ENCODE measurements around the gene SEPSECS. TPM values are rescaled to one million over a fixed set of nuclear protein-coding genes. Genes with fewer than 3 reads are reported as not detected.

The SEPSECS gene
- total RNA-seq, 3 donors from 2014 or later = 5.3 to 7.0 (median 6.0) TPM

DNA sequence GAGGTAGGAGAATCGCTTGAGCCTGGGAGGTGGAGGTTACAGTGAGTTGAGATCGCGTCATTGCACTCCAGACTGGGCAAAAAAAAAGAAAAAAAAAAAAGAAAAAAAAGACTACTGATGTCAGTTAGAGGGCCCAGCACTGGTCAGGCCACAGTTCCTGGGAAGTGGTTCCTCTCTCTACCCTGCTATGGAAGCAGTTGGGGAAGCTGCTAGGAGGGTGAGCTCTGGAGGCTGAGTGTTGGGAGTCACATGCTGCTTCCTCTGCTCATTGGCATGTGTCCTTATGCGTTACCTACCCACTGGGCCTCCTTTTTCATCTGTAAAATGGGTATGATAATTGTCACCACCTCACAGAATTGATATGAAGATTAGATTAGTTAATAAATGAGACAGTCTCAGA is 50.7 kb downstream of the SEPSECS start:
- H3K36me3 Mint-ChIP-seq (ENCODE audit: insufficient read depth) = no peaks in the 10 kb centered on the region
- H3K27me3 Mint-ChIP-seq (ENCODE audit: low read depth) = no peaks in the 10 kb centered on the region
- DNase-seq = no peak
- ATAC-seq = no peak
- no peaks in the 10 kb centered on the region for H3K9me3 Mint-ChIP-seq
- H3K4me3 Mint-ChIP-seq = no peak overlapping the region
- no peaks in the 10 kb centered on the region for H3K4me1 Mint-ChIP-seq (ENCODE audit: low read depth)

DNA sequence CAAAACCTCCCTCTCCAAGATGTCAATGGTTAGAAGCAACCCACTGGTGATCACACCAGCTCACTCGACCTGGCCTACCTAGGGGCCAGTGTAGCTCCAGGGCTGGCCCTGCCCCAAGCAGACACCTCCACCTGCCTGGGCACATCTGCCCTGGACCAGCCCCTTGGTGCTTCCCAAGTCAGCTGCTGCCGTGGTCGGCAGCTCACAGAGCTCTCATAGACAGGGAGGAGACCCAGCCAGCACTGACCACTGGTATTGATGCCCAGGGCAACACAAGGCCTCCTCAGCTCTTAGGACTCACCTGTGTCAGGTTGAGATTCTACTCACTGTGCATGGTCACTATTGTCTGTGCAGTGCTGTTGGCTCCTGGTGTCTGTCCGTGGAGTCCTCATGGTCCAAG is 51.7 kb downstream of the SEPSECS start:
- Mint-ChIP-seq H3K4me1 (ENCODE audit: low read depth) (no peaks in the 10 kb centered on the region), H3K9me3 (no peaks in the 10 kb centered on the region), H3K4me3 (no peak overlapping the region), H3K27me3 (ENCODE audit: low read depth) (no peaks in the 10 kb centered on the region), H3K36me3 (ENCODE audit: insufficient read depth) (no peaks in the 10 kb centered on the region)
- DNase-seq = no peak
- ATAC-seq = no peak

DNA sequence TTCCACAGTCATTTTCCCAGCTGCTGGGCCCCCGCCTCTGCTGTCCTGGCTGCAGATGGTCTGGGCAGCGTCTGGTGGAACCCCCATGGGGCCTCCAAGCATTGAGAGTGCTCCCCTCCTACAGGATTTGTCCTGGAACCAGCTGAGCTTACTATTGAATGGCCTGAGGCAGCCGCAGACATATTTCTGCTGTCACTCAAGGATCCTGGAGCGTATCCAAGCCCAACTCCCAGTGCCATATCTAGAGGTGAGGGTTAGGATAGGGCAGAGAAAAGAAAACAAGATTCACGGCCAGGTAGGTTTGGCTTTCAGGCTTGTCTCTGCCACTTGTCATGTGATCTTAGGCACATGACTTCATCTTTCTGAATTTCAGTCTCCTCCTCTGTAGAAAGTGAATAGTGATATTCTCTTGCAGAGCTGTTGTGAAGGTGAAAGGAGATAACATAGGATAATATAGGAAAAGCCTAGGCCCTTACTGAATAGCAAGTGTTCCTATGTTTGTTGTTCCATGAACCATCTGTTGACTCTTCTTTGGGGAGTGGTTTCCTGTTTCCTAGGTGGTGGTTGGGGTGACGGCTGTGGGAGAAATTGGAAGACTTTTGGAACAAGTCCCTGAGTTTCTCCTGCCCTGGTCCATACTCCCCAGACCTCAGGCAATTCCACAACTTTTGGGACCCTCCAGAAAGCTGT is 52.3 kb downstream of the SEPSECS start:
- Mint-ChIP-seq H3K36me3 (ENCODE audit: insufficient read depth) (no peaks in the 10 kb centered on the region), H3K9me3 (no peaks in the 10 kb centered on the region), H3K27me3 (ENCODE audit: low read depth) (no peaks in the 10 kb centered on the region), H3K4me3 (no peak overlapping the region), H3K4me1 (ENCODE audit: low read depth) (no peaks in the 10 kb centered on the region)
- DNase-seq (no peak), ATAC-seq (no peak)

DNA sequence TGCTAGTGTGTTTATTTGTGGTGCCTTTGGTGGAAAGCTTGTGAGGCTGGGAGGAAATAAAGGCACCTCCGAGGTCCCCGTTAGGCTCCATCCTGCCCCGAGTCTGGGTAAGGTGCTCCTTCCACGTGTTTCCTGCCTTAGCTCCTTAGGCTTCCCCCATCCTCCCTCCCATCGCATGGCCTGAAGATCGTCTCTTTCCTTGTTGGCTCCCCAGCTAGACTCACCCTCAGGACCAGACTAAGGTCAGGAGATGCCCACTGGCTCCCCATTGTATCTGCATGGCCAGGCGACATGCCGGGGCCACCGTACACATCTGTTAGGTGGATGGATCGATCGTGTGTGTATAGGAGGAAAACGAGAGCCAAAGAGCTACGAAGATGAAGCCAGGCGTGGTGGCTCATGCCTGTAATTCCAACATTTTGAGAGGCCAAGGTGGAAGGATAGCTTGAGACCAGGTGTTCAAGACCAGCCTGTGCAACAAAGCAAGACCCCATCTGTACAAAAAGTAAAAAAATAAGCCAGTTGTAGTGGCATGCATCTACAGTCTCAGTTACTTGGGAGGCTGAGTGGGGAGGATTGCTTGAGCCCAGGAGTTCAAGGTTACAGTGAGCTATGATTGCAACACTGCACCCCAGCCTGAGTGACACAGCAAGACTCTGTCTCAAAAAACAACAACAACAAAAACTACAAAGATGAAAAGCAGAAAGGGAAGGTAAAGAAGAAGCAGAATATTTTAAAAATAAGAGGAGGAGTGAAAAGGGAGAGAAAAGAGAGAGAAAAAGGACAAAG is 53.7 kb downstream of the SEPSECS start:
- H3K27me3 Mint-ChIP-seq (ENCODE audit: low read depth) = no peaks in the 10 kb centered on the region
- H3K4me3 Mint-ChIP-seq = no peak overlapping the region
- no peaks in the 10 kb centered on the region for H3K36me3 Mint-ChIP-seq (ENCODE audit: insufficient read depth)
- no peak for DNase-seq
- H3K9me3 Mint-ChIP-seq = no peaks in the 10 kb centered on the region
- no peak for ATAC-seq
- no peaks in the 10 kb centered on the region for H3K4me1 Mint-ChIP-seq (ENCODE audit: low read depth)

DNA sequence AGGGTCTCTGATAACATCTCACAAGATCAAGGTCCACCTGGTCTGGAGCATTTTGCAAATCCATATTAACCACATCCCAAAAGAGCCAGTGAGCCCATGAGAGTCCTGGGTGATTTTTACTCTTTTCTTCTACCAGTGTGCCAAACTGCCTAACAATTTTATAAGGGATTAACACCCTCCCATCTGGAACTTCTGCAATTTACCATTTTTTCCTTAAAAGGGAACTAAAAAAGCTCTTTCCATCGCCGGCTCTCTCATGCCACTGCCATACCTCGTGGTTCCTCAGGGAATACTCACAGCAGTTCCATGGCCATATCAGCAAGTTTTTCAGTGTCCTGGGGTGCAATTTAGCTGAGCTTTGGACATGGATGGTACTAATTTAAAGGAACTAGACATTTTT is 55.7 kb downstream of the SEPSECS start:
- DNase-seq = no peak

DNA sequence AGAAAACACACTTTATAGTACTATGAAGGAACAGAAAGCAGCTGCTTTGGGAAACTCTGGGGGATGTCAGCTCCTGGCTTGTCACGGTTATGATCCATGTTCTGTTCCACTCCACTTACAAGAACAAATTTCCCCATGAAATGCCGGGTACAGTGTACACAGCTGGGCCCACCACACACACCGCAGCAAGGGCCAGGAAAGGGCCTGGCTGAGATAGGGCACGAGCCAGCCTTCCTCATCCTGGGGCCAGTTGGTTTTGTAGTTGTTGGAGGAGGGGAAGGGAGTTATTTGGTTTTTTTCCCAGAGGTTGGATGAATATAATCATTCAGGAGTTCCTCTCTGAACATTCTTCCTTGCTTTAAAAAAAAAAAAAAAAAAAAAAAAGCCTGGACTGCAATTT is 56.8 kb downstream of the SEPSECS start:
- H3K9me3 Mint-ChIP-seq = peaks cover 5% of the 10 kb centered on the region
- no peaks in the 10 kb centered on the region for H3K36me3 Mint-ChIP-seq (ENCODE audit: insufficient read depth)
- no peak for DNase-seq
- no peak for ATAC-seq
- H3K4me3 Mint-ChIP-seq = no peak overlapping the region
- no peaks in the 10 kb centered on the region for H3K27me3 Mint-ChIP-seq (ENCODE audit: low read depth)
- no peaks in the 10 kb centered on the region for H3K4me1 Mint-ChIP-seq (ENCODE audit: low read depth)

More for the DNA sequence above, 55.7 kb downstream of the SEPSECS start:
- Mint-ChIP-seq H3K9me3 (peaks cover 5% of the 10 kb centered on the region), H3K4me1 (ENCODE audit: low read depth) (no peaks in the 10 kb centered on the region), H3K36me3 (ENCODE audit: insufficient read depth) (no peaks in the 10 kb centered on the region), H3K4me3 (no peak overlapping the region), H3K27me3 (ENCODE audit: low read depth) (no peaks in the 10 kb centered on the region)
- no peak for ATAC-seq

DNA sequence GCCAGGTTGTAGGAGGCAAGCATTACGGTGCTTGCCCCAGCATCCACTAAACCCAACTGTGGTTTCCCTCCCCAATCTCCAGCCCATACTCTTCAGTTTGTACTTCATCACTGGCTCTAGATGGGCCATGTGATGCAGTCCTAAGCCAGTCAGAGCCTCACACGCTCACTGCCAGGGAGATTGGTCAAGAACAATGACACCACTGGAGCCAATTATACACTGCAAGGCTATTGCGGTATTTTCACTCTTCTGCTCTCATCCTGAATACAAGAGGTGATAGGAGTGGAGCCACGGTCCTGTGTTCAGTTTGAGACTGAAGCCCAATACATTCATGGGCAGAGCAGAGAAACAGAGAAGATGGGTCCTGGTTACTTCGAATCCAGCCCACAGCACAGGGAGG is 58.4 kb downstream of the SEPSECS start:
- Mint-ChIP-seq H3K27me3 (ENCODE audit: low read depth) (no peaks in the 10 kb centered on the region), H3K9me3 (peaks cover 5% of the 10 kb centered on the region), H3K4me3 (no peak overlapping the region), H3K4me1 (ENCODE audit: low read depth) (no peaks in the 10 kb centered on the region), H3K36me3 (ENCODE audit: insufficient read depth) (no peaks in the 10 kb centered on the region)
- no peak for ATAC-seq
- DNase-seq = no peak

DNA sequence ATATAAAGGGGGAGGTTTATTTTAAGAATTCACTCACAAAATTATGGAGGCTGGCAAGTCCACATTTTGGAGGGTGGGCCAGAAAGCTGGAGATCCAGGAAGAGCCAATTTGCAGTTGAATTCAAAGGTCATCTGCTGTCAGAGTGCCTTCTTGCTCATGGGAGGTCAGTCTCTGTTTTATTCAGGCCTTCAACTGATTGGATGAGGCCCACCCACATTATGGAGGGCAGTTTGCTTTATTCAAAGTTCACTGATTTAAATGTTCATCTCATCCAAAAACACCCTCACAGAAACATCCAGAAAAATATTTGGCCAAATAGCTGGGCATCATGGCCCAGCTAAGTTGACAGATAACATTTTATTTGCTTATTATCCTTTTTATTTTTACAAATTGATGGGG is 59.5 kb downstream of the SEPSECS start:
- H3K4me1 Mint-ChIP-seq (ENCODE audit: low read depth) = no peaks in the 10 kb centered on the region
- peaks cover 5% of the 10 kb centered on the region for H3K9me3 Mint-ChIP-seq
- DNase-seq = no peak
- H3K4me3 Mint-ChIP-seq = no peak overlapping the region
- no peak for ATAC-seq
- H3K36me3 Mint-ChIP-seq (ENCODE audit: insufficient read depth) = no peaks in the 10 kb centered on the region
- no peaks in the 10 kb centered on the region for H3K27me3 Mint-ChIP-seq (ENCODE audit: low read depth)

DNA sequence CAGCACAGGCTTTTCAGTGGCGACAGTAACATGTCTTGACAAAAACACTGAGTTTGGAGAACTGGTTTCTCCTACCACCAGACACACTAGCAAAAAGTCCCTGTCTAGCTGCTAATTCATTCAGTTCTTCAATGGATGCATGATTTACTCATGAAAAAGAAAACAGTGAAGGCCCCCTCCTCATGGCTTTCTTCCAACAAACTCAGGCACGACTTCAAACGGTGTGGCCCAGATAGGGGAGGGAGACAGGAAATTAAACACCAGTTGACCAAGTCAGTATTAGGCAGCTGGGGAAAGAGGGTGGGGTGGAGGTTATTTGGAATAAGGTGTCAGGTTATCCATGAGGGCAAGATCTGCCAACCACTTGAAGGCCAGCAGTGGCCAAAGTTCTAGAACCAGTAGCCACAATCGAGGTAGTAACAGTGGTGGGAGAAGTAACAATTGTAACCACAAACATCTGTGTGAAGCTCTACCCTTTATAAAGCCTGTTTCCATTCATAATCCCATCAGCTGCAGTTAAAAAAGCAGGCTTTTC is 60.2 kb downstream of the SEPSECS start:
- peaks cover 5% of the 10 kb centered on the region for H3K9me3 Mint-ChIP-seq

DNA sequence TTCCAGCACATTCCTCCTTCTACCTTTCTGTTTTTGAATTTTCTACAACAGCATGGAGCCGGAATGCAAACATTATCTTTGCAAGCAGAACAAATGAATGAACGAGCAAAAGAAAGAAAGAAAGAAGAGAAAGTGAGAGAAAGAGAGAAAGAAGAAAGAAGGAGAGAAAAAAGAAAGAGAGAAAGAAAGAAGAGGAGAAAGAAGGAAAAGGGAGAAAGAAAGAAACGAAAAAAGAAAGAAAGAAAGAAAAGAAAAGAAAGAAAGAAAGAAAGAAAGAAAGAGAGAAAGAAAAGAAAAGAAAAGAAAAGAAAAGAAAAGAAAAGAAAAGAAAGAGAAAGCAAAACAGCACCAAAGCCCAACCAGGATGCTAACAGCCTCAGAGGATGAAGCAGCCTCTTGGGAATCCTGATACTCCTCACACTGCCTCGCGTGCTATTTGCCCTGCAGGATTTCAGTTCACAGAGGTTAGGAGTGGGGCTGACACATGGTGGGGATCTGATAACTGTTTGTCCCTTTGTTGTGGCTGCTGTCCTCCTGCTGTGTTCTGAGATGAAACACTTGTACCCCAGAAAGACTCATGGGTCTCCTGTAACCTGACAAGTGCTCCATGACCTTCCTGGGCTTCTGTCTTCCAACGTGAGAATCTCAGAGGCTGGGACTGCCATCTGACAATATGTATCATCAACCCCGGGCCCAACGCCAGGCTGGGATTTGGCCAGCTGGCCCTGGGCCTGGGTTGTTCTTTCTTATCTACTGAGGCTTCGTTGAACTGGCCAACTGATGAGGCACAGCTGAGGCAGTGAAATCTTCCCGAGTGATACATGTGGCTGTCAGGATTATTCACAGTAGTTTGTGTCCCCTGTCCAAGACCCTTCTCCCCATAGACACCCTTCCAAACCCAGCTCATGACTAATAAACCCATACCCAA is 61.0 kb downstream of the SEPSECS start:
- ATAC-seq (no peak), DNase-seq (no peak)
- no peak overlapping the region for H3K4me3 Mint-ChIP-seq
- H3K4me1 Mint-ChIP-seq (ENCODE audit: low read depth) = no peaks in the 10 kb centered on the region
- H3K27me3 Mint-ChIP-seq (ENCODE audit: low read depth) = no peaks in the 10 kb centered on the region
- peaks cover 5% of the 10 kb centered on the region for H3K9me3 Mint-ChIP-seq
- H3K36me3 Mint-ChIP-seq (ENCODE audit: insufficient read depth) = no peaks in the 10 kb centered on the region

More for the DNA sequence above, 60.2 kb downstream of the SEPSECS start:
- H3K27me3 Mint-ChIP-seq (ENCODE audit: low read depth) = no peaks in the 10 kb centered on the region
- ATAC-seq (no peak), DNase-seq (no peak)
- no peak overlapping the region for H3K4me3 Mint-ChIP-seq
- H3K4me1 Mint-ChIP-seq (ENCODE audit: low read depth) = no peaks in the 10 kb centered on the region
- H3K36me3 Mint-ChIP-seq (ENCODE audit: insufficient read depth) = no peaks in the 10 kb centered on the region

DNA sequence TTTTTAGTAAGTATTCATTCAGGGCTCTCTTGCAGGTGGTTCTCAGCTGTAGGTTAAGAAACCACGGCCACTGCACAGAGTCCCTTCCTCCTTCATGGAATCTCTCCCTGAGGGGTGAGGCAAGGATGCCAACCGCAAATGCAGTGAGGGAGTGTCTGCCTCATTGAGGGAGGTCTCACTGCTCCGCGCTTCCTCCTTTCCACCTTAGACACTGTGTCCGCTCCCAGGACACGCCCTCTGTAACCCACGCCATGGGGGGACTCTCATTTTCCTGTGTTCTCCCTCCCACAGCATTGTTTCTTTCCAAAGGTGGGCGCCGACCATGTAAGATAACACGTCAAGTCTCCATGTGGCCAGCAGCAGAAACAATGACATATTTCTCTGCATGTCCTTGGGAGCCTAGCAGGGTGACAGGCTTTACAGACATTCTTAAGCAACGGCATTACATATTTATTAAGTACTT is 63.2 kb downstream of the SEPSECS start:
- Mint-ChIP-seq H3K4me1 (ENCODE audit: low read depth) (no peaks in the 10 kb centered on the region), H3K4me3 (no peak overlapping the region)
- no peak for DNase-seq

DNA sequence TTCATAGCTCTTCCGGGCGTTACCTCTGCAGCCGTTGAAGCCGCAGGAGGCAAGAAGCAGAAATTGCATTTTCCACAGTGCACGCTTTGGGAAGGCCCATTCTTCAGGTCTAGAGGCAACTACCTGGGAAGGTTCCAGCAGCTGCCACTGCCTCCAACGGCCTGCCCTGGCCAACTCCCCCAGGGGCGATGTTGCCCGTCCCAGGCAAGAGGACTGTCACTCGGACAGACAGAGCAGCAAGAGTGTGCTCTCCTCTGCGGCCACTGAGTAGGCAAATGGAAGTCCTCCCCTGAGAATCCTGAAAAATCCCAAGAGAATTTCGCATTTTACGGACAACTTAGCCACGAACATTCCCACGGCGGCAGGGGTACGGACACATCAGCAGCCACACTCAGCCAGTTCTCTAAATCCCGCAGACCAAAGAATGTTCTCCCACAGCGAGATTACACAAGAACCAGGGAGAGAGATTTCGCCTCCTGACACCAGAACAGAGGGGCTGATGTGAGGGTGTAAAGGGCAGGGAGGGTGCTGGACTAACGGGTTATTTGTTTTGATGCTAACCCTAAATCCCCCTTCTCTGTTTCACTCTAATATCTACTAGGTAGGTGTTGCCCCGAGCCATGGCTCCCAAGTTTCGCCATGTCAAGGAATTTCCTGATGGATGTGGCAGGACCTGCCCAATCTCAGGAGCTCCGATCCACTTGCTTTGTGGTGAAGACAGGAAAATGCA is 63.8 kb downstream of the SEPSECS start:
- Mint-ChIP-seq H3K4me3 (no peak overlapping the region), H3K4me1 (ENCODE audit: low read depth) (no peaks in the 10 kb centered on the region), H3K36me3 (ENCODE audit: insufficient read depth) (no peaks in the 10 kb centered on the region), H3K9me3 (peaks cover 17% of the 10 kb centered on the region), H3K27me3 (ENCODE audit: low read depth) (peaks cover 2% of the 10 kb centered on the region)
- ATAC-seq = no peak
- no peak for DNase-seq

More for the DNA sequence above, 63.2 kb downstream of the SEPSECS start:
- H3K36me3 Mint-ChIP-seq (ENCODE audit: insufficient read depth) = no peaks in the 10 kb centered on the region
- no peak for ATAC-seq
- H3K27me3 Mint-ChIP-seq (ENCODE audit: low read depth) = no peaks in the 10 kb centered on the region
- H3K9me3 Mint-ChIP-seq = peaks cover 18% of the 10 kb centered on the region

DNA sequence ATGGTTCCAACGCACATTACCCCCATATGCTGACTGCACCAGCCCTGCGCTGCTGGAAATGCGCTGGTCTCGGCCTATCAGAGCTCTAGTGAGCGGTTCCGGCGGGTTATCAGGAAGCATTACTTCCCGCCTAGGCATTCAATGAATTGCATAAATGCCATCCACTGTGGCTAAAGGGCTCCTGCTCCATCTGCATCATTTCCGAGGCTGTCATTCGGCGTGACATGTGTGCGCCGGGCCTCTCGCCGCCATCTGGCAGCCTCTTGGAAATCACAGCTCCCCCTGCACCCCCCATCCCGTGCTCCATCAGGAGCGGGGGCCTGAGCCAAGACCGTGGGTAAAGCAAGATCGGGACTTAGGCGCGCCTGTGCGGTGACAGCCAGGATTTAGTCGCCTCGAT is 64.4 kb downstream of the SEPSECS start:
- Mint-ChIP-seq H3K27me3 (ENCODE audit: low read depth) (peaks cover 6% of the 10 kb centered on the region), H3K36me3 (ENCODE audit: insufficient read depth) (no peaks in the 10 kb centered on the region), H3K9me3 (peaks cover 14% of the 10 kb centered on the region), H3K4me3 (no peak overlapping the region), H3K4me1 (ENCODE audit: low read depth) (no peaks in the 10 kb centered on the region)
- ATAC-seq (no peak), DNase-seq (no peak)
